SK-N-SH (cell line): ENCODE results near the gene POU2F1. TPM values are rescaled to one million over a fixed set of nuclear protein-coding genes. Genes with fewer than 3 reads are reported as not detected.

Experiments
- CTCF ChIA-PET: fragments of 300-600, 350-600 bp; formaldehyde crosslinking; extraction: SDS; loops from one replicate; lab custom pipeline; 2021; lab: Yijun Ruan, JAX
- POLR2A ChIA-PET: fragments of 350-600 bp; sonication (Branson Sonifier 250); formaldehyde crosslinking; extraction: SDS; loops from one replicate; lab custom pipeline; 2020; ENCODE audit warnings: antibody characterized with exemption, inconsistent platforms; lab: Yijun Ruan, JAX
- DNase-seq: peaks from one replicate; pipeline ENCODE4 v3.0.0; 2012
- H2AFZ ChIP-seq: fragments of 200-600 bp; sonication (generic); 2 replicates; pipeline ENCODE4 v1.8.1; 2016; ENCODE audit warnings: antibody characterized with exemption, mild to moderate bottlenecking, low read depth
- H3F3A ChIP-seq: fragments of 200-600 bp; sonication (generic); replicated peaks from 2 replicates; pipeline ENCODE3; 2016; ENCODE audit warnings: antibody characterized with exemption, mild to moderate bottlenecking; ENCODE audit not compliant: insufficient read depth
- H3K27ac ChIP-seq, 2 experiments: fragments of 200-500 bp in 1 of 2; fragments of 200-600 bp in 1 of 2; sonication (Bioruptor generic) in 1 of 2; sonication (generic), shearing (Covaris generic) in 1 of 2; 2 replicates each; pipeline versions ENCODE4 v1.5.1 to v1.6.1; 2014 to 2016; ENCODE audit warnings: low read depth in 2 of 2, inconsistent platforms in 1 of 2, low read length in 1 of 2, mild to moderate bottlenecking in 1 of 2, mixed read lengths in 1 of 2
- H3K27me3 ChIP-seq: fragments of 200-600 bp; sonication (generic), shearing (Covaris generic); 2 replicates; pipeline ENCODE4 v1.6.1; 2016; ENCODE audit warnings: mixed run types; ENCODE audit not compliant: insufficient read depth
- H3K36me3 ChIP-seq, 2 experiments: fragments of 200-500 bp in 1 of 2; fragments of 200-600 bp in 1 of 2; sonication (Bioruptor generic) in 1 of 2; sonication (generic) in 1 of 2; replicated peaks in 1 of 2; 2 replicates each; pipeline versions ENCODE3 to v1.5.1; 2014 to 2016; ENCODE audit warnings: low read length in 1 of 2, mild to moderate bottlenecking in 1 of 2; ENCODE audit not compliant: insufficient read depth in 2 of 2, control insufficient read depth in 1 of 2
- H3K4me1 ChIP-seq, 2 experiments: fragments of 200-500 bp in 1 of 2; fragments of 200-600 bp in 1 of 2; sonication (Bioruptor generic) in 1 of 2; sonication (generic), shearing (Covaris generic) in 1 of 2; 2 replicates each; pipeline versions ENCODE4 v1.5.1 to v1.6.1; 2014 to 2016; ENCODE audit warnings: low read depth in 1 of 2, low read length in 1 of 2, mixed run types in 1 of 2; ENCODE audit not compliant: insufficient read depth in 2 of 2, control insufficient read depth in 1 of 2
- H3K4me2 ChIP-seq: fragments of 200-600 bp; sonication (generic), shearing (Covaris generic); 2 replicates; pipeline ENCODE4 v1.6.1; 2017; ENCODE audit warnings: mixed run types
- H3K4me3 ChIP-seq, 2 experiments: fragments of 200-500 bp in 1 of 2; fragments of 200-600 bp in 1 of 2; sonication (Bioruptor generic) in 1 of 2; sonication (generic), shearing (Covaris generic) in 1 of 2; 2 replicates each; pipeline versions ENCODE4 v1.5.1 to v1.8.1; 2014 to 2016; ENCODE audit warnings: low read depth in 2 of 2, inconsistent platforms in 1 of 2, low read length in 1 of 2, mild to moderate bottlenecking in 1 of 2, mixed read lengths in 1 of 2, moderate library complexity in 1 of 2
- H3K79me2 ChIP-seq: fragments of 200-600 bp; sonication (generic); 2 replicates; pipeline ENCODE4 v1.8.1; 2017; ENCODE audit warnings: mild to moderate bottlenecking; ENCODE audit not compliant: insufficient read depth
- H3K9ac ChIP-seq: fragments of 200-600 bp; sonication (generic); 2 replicates; pipeline ENCODE4 v1.6.1; 2017; ENCODE audit warnings: mixed run types
- H3K9me2 ChIP-seq: fragments of 200-600 bp; sonication (generic); 2 replicates; pipeline ENCODE4 v1.6.1; 2017; ENCODE audit warnings: mixed run types
- H3K9me3 ChIP-seq: fragments of 200-600 bp; sonication (generic); 2 replicates; pipeline ENCODE4 v1.6.1; 2017; ENCODE audit warnings: mixed run types, mild to moderate bottlenecking, moderate library complexity
- H4K20me1 ChIP-seq: fragments of 200-600 bp; sonication (generic); 2 replicates; pipeline ENCODE4 v1.6.1; 2017; ENCODE audit warnings: mild to moderate bottlenecking, mixed run types; ENCODE audit not compliant: insufficient read depth
- CHD2 ChIP-seq: fragments of 150-350 bp; IDR thresholded peaks from 2 replicates; pipeline ENCODE4 v1.6.1; 2018; ENCODE audit warnings: low read length; ENCODE audit not compliant: partially characterized antibody
- ELF1 ChIP-seq: IDR thresholded peaks from 2 replicates; pipeline ENCODE4 v1.4.0; 2012
- EP300 ChIP-seq, 2 experiments: IDR thresholded peaks; 2 replicates each; pipeline versions ENCODE4 v1.4.0 to v1.6.1; 2012; ENCODE audit warnings: borderline replicate concordance in 1 of 2, low read depth in 1 of 2, low read length in 1 of 2
- GABPA ChIP-seq: IDR thresholded peaks from 2 replicates; pipeline ENCODE4 v1.4.0; 2012; ENCODE audit warnings: low read depth, mild to moderate bottlenecking
- JUND ChIP-seq: IDR thresholded peaks from 2 replicates; pipeline ENCODE4 v1.4.0; 2012
- NRF1 ChIP-seq: IDR thresholded peaks from 2 replicates; pipeline ENCODE4 v1.6.1; 2012; ENCODE audit warnings: low read depth, mild to moderate bottlenecking, low read length
- REST ChIP-seq: IDR thresholded peaks from 2 replicates; pipeline ENCODE4 v1.6.1; 2012; ENCODE audit warnings: mild to moderate bottlenecking, low read depth, low read length, moderate library complexity
- RFX5 ChIP-seq: IDR thresholded peaks from 2 replicates; pipeline ENCODE4 v1.6.1; 2012; ENCODE audit warnings: mild to moderate bottlenecking, improper control_type of control experiment, low read length
- SIN3A ChIP-seq: IDR thresholded peaks from 2 replicates; pipeline ENCODE4 v1.6.1; 2012; ENCODE audit warnings: low read depth, mild to moderate bottlenecking, low read length, moderate library complexity, borderline replicate concordance
- SMC3 ChIP-seq: IDR thresholded peaks from 2 replicates; pipeline ENCODE4 v1.6.1; 2012; ENCODE audit warnings: low read depth, low read length, improper control_type of control experiment
- TAF1 ChIP-seq: IDR thresholded peaks from 2 replicates; pipeline ENCODE4 v1.6.1; 2012; ENCODE audit warnings: low read depth, mild to moderate bottlenecking, low read length, moderate library complexity, borderline replicate concordance
- TEAD4 ChIP-seq: IDR thresholded peaks from 2 replicates; pipeline ENCODE4 v1.4.0; 2012; ENCODE audit warnings: mild to moderate bottlenecking, borderline replicate concordance; ENCODE audit not compliant: insufficient read depth
- YY1 ChIP-seq: IDR thresholded peaks from 2 replicates; pipeline ENCODE4 v1.4.0; 2012; ENCODE audit warnings: low read depth, mild to moderate bottlenecking
- ZBTB33 ChIP-seq: IDR thresholded peaks from 2 replicates; pipeline ENCODE4 v1.4.0; 2012; ENCODE audit warnings: low read depth, borderline replicate concordance
- WGBS: methylation state at CpG from one replicate; pipeline ENCODE4 v1.1.6; 2017; ENCODE audit warnings: low lambda C conversion rate; 5-methylcytosine and 5-hydroxymethylcytosine counted together
- polyA plus RNA-seq, 3 experiments: library from polyadenylated mRNA; depleted of rRNA; stranded (reverse); fragments of >200 nt; gene quantifications; 2 replicates each; pipeline ENCODE4 v1.2.3, GENCODE V29; 2012

POU2F1 gene
- polyA plus RNA-seq, 1 of the 3 experiments (the other 2 are of a cell fraction), result 1.2 TPM

GRCh38 chr1:167412072-167412471 lies 191.4 kb downstream of the POU2F1 start:
- no peak overlapping the region for H2AFZ ChIP-seq
- H3K9me3 ChIP-seq, result no peaks in the 10 kb centered on the region
- no peak overlapping the region for H3K4me2 ChIP-seq
- H3K79me2 ChIP-seq, result no peaks in the 10 kb centered on the region
- WGBS, result 94% methylated on average over 4 of the region's 4 CpGs
- TF ChIP-seq RFX5 (no peak), ELF1 (no peak), TEAD4 (no peak), JUND (no peak), REST (no peak), EP300 (IDR thresholded peaks at IDR 0.05; ENCODE audit: borderline replicate concordance in 1 of 2, low read depth in 1 of 2, low read length in 1 of 2) (no peak), CHD2 (no peak), SIN3A (no peak), YY1 (no peak), NRF1 (no peak), TAF1 (no peak)
- no peaks in the 10 kb centered on the region for H3K9me2 ChIP-seq
- H3K4me3 ChIP-seq, result no peak overlapping the region
- ChIA-PET CTCF (interaction anchor here (0.8 to 1.2 kb wide), 2 partner anchors 126 to 148 kb away, joined by 3 read pairs; no protein-coding TSS in a partner anchor), POLR2A (no interaction called here)
- peaks cover 6% of the 10 kb centered on the region for H3F3A ChIP-seq
- no peaks in the 10 kb centered on the region for H4K20me1 ChIP-seq
- no peaks in the 10 kb centered on the region for H3K27me3 ChIP-seq
- DNase-seq, result no peak
- peaks cover 21 to 38% of the 10 kb centered on the region in 2 experiments for H3K36me3 ChIP-seq
- no peak overlapping the region for H3K27ac ChIP-seq
- peaks cover 0 to 2% of the 10 kb centered on the region in 2 experiments; a peak in 1 of 4 replicates for H3K4me1 ChIP-seq
- H3K9ac ChIP-seq, result no peak overlapping the region

GRCh38 chr1:167412920-167413319 lies 192.2 kb downstream of the POU2F1 start:
- H3K9me2 ChIP-seq, result no peaks in the 10 kb centered on the region
- no peaks in the 10 kb centered on the region for H3K79me2 ChIP-seq
- H3K27me3 ChIP-seq, result no peaks in the 10 kb centered on the region
- peaks cover 0 to 2% of the 10 kb centered on the region in 2 experiments; a peak in 1 of 4 replicates for H3K4me1 ChIP-seq
- no peak for DNase-seq
- CTCF ChIA-PET, result interaction anchor here (1.5 kb wide), 1 partner anchor 12 kb away, joined by 5 read pairs; no protein-coding TSS in a partner anchor
- no peak overlapping the region for H3K4me2 ChIP-seq
- TF ChIP-seq SIN3A (no peak), ZBTB33 (no peak), SMC3 (no peak), GABPA (no peak), CHD2 (no peak)
- TF ChIP-seq, all 33 proteins: peak for 0
- H4K20me1 ChIP-seq, result no peaks in the 10 kb centered on the region
- POLR2A ChIA-PET, result no interaction called here
- no peaks in the 10 kb centered on the region for H3K9me3 ChIP-seq
- no peak overlapping the region for H3K9ac ChIP-seq
- WGBS, result 86% methylated on average over 5 of the region's 5 CpGs
- H3K27ac ChIP-seq, result no peak overlapping the region
- H3F3A ChIP-seq, result peaks cover 5% of the 10 kb centered on the region
- H3K4me3 ChIP-seq, result no peak overlapping the region
- H2AFZ ChIP-seq, result no peak overlapping the region
- peaks cover 20 to 47% of the 10 kb centered on the region in 2 experiments for H3K36me3 ChIP-seq
